Skin epidermis (tissue), 12 donors: ENCODE measurements around the gene NOD2.

Experiments
- H3K27ac ChIP-seq, 21 experiments: fragments of 200-600 bp; sonication (generic) in 11 of 21; one replicate each; pipeline ENCODE4 v1.5.0; 2020; ENCODE audit warnings: mild to moderate bottlenecking in 3 of 21, inconsistent platforms in 2 of 21, moderate library complexity in 2 of 21
- H3K4me3 ChIP-seq, 7 experiments: fragments of 200-600 bp; sonication (generic) in 2 of 7; one replicate each; pipeline ENCODE4 v1.5.0; 2020; ENCODE audit warnings: inconsistent platforms in 2 of 7, mild to moderate bottlenecking in 2 of 7, moderate library complexity in 1 of 7

The NOD2 gene

GRCh38 chr16:50692999-50693781 is at the start of gene NOD2:
TSS of gene NOD2 (plus strand) at chr16:50693606. CDS start at chr16:50699496, 5,890 bp downstream.
- Histone ChIP-seq H3K27ac (peak within 1 kb of the TSS; percentile 51 to 94 (median 85)), H3K4me3 (peak within 1 kb of the TSS; percentile 39 to 62 (median 54))

- H3K4me3 ChIP-seq = no peak overlapping the region
- no peak overlapping the region for H3K27ac ChIP-seq
Observed at GRCh38 chr16:50644245-50644644, 49.2 kb upstream of the NOD2 start.

GRCh38 chr16:50644729-50645128 is 48.7 kb upstream of the NOD2 start:
- Histone ChIP-seq H3K27ac (no peak overlapping the region), H3K4me3 (no peak overlapping the region)

GRCh38 chr16:50645563-50646220 is 47.7 kb upstream of the NOD2 start:
- Histone ChIP-seq H3K27ac (no peak overlapping the region), H3K4me3 (no peak overlapping the region)

- no peak overlapping the region for H3K4me3 ChIP-seq
- no peak overlapping the region for H3K27ac ChIP-seq
Observed at GRCh38 chr16:50646345-50646744, 47.1 kb upstream of the NOD2 start.

- Histone ChIP-seq H3K4me3 (no peak overlapping the region), H3K27ac (no peak overlapping the region)
Observed at GRCh38 chr16:50651835-50652438, 41.5 kb upstream of the NOD2 start.

GRCh38 chr16:50652836-50653425 is 40.5 kb upstream of the NOD2 start:
- H3K4me3 ChIP-seq = no peak overlapping the region
- H3K27ac ChIP-seq = no peak overlapping the region

GRCh38 chr16:50653633-50654519 is 39.5 kb upstream of the NOD2 start:
- Histone ChIP-seq H3K4me3 (no peak overlapping the region), H3K27ac (no peak overlapping the region)

GRCh38 chr16:50655558-50656055 is 37.8 kb upstream of the NOD2 start:
- Histone ChIP-seq H3K4me3 (no peak overlapping the region), H3K27ac (no peak overlapping the region)

- H3K4me3 ChIP-seq = no peak overlapping the region
- H3K27ac ChIP-seq = no peak overlapping the region
Observed at GRCh38 chr16:50657241-50657640, 36.2 kb upstream of the NOD2 start.

- Histone ChIP-seq H3K27ac (no peak overlapping the region), H3K4me3 (no peak overlapping the region)
Observed at GRCh38 chr16:50659806-50660205, 33.6 kb upstream of the NOD2 start.

GRCh38 chr16:50662306-50662940 is 31.0 kb upstream of the NOD2 start:
- Histone ChIP-seq H3K27ac (no peak overlapping the region), H3K4me3 (no peak overlapping the region)

- Histone ChIP-seq H3K4me3 (no peak overlapping the region), H3K27ac (peak overlapping the region in 1 of 21 experiments; percentile 81)
Observed at GRCh38 chr16:50664270-50664669, 29.1 kb upstream of the NOD2 start.

GRCh38 chr16:50665128-50665878 is 28.1 kb upstream of the NOD2 start:
- Histone ChIP-seq H3K27ac (peak overlapping the region in 19 of 21 experiments; percentile 1 to 81 (median 69)), H3K4me3 (peak overlapping the region; percentile 16 to 43 (median 33))

- Histone ChIP-seq H3K4me3 (no peak overlapping the region), H3K27ac (peak overlapping the region in 17 of 21 experiments; percentile 0 to 74 (median 48))
Observed at GRCh38 chr16:50666658-50667496, 26.5 kb upstream of the NOD2 start.

GRCh38 chr16:50667497-50668367 is 25.7 kb upstream of the NOD2 start:
- Histone ChIP-seq H3K27ac (peak overlapping the region in 18 of 21 experiments; percentile 0 to 74 (median 49)), H3K4me3 (no peak overlapping the region)
